ENCODE data around the gene SLX4IP. TPM values are rescaled to one million over a fixed set of nuclear protein-coding genes. Genes with fewer than 3 reads are reported as not detected.

SLX4IP gene
- total RNA-seq, 2 donors from 2014 or later, result 4.7 to 5.8 TPM

DNA sequence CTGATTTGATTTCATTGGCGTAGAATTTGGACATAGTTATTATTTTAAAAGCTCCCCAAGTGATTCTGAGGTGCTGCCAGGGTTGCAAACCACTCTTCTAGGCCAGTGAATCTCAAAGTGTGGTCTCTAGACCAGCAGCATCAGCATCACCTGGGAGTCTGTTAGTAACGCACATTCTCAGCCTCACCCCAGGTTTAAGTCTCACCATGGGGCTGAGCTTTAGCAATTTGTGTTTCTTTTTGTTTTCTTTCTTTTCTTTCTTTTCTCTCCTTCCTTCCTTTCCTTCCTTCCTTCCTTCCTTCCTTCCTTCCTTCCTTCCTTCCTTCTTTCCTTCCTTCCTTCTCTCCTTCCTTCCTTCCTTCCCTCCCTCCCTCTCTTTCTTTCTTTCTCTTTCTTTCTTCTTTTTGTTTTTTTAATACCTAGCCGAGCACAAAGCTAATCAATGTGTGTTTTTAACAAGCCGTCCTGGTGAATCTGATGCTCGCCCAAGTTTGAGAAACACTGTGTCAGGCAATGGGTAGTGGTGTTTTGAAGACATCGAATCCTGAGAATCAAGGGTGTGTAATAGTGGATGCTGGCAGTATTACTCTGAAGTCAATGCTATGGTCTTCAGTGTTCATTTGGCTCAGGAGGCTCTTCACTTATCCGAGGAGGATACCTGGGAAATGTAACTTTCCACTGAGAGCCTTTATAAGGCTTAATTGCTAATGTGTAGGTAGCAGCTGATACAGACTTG, 104.9 kb downstream of the SLX4IP start:
- Histone ChIP-seq H3K4me1 (ENCODE audit: control insufficient read depth in 1 of 2, low read depth in 2 of 2) (peaks cover 3 to 5% of the 10 kb centered on the region in 2 donors), H3K4me3 (no peak overlapping the region), H3K9me3 (no peaks in the 10 kb centered on the region), H3K27ac (no peak overlapping the region), H3K27me3 (replicated peaks; ENCODE audit: insufficient read depth) (no peaks in the 10 kb centered on the region), H3K36me3 (no peaks in the 10 kb centered on the region)
- TF ChIP-seq CTCF (IDR thresholded peaks at IDR 0.05), result no peak
- DNase-seq (ENCODE audit: low spot score) (no peak), ATAC-seq (ENCODE audit: insufficient number of reproducible peaks, low FRiP score, low read depth) (no peak)

DNA sequence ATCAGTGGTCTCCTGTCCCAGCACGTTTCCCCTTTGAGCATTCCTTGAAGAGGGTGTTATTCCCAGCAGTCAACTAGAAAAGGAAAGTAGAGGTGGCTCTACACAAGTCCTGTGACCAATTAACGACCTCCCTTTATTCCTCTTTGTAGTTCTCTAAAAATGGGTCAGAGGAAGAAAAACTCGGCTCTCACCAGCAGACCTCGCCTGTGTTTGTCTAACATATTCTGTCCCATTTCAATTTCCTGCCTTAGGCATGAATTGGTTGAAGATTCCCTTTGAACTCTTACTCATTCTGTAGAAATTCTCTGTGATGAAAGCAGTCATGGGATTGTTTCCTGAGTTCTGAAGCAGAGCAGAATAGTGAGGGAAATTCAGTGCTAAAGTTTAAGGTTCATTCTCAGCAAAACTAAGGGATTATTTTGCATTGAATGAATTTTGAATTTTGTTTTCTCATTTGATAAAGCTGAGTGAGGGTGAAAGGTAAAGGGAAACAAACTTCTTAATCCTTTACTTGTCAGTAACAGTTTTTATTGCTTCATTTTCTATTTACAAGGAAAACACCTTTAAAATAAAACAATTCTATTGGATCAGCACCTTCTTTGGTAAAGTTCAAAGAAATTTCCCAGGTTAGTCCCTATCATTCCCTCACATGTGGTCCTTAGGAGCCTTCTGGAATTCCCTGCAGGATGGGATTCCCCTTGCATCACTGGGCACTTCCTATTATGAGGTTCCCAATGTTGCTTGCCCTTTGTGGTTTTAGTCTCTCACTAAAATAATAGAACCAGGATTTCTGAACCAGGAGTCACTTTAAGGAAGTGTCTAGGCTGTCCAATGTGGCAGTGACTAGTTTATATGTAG, 105.8 kb downstream of the SLX4IP start:
- H3K4me1 ChIP-seq (ENCODE audit: control insufficient read depth in 1 of 2, low read depth in 2 of 2), result peaks cover 3 to 5% of the 10 kb centered on the region in 2 donors
- no peak overlapping the region for H3K4me3 ChIP-seq
- DNase-seq (ENCODE audit: low spot score) (no peak), ATAC-seq (ENCODE audit: insufficient number of reproducible peaks, low FRiP score, low read depth) (no peak)
- no peaks in the 10 kb centered on the region for H3K9me3 ChIP-seq
- H3K27ac ChIP-seq, result no peak overlapping the region
- no peaks in the 10 kb centered on the region for H3K36me3 ChIP-seq
- TF ChIP-seq CTCF (IDR thresholded peaks at IDR 0.05), result no peak
- no peaks in the 10 kb centered on the region for H3K27me3 ChIP-seq (replicated peaks; ENCODE audit: insufficient read depth)

DNA sequence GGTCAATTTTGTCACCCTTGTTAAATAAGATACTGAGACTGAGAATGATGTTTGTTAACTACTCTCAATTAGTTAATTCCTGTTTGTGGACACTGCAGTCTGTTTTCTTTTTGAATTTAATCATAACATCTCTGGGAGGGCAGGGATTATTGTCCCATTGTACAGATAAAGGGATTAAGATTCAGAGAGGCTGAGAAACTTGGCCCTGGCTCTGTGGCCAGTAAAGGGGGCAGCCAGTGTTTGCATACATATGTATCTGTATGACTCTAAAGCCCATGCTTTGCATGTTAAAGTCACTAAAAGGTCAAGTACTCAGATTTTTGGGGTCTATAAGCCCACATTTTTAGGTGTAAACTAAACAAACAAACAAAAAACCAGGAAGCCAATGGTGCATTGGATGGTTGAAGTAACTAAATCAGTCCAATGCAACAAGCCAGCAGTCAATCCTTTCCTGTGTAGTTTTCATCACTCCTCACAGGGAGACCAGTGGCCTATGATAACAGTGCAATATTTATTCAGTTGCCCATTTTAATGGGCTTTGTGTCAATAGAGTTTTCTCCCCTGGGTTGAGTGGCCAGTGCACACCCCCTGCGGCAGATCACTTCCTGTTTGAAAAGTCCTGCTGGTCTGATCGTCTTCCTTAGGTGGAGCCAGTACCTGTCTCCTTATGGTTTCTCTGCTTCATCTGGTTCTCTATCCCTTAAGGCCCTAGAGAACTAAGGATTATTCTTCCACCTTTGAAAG, 106.7 kb downstream of the SLX4IP start:
- Histone ChIP-seq H3K4me1 (ENCODE audit: control insufficient read depth in 1 of 2, low read depth in 2 of 2) (peaks cover 3 to 5% of the 10 kb centered on the region in 2 donors), H3K36me3 (no peaks in the 10 kb centered on the region), H3K27ac (no peak overlapping the region), H3K9me3 (no peaks in the 10 kb centered on the region), H3K27me3 (replicated peaks; ENCODE audit: insufficient read depth) (no peaks in the 10 kb centered on the region), H3K4me3 (no peak overlapping the region)
- TF ChIP-seq CTCF (IDR thresholded peaks at IDR 0.05), result no peak
- no peak for DNase-seq (ENCODE audit: low spot score)
- no peak for ATAC-seq (ENCODE audit: insufficient number of reproducible peaks, low FRiP score, low read depth)

GRCh38 chr20:10542442-10542841, 107.3 kb downstream of the SLX4IP start:
- ATAC-seq (ENCODE audit: insufficient number of reproducible peaks, low FRiP score, low read depth), result no peak
- H3K4me1 ChIP-seq (ENCODE audit: control insufficient read depth in 1 of 2, low read depth in 2 of 2), result peaks cover 3 to 5% of the 10 kb centered on the region in 2 donors
- TF ChIP-seq CTCF (IDR thresholded peaks at IDR 0.05), result no peak

DNA sequence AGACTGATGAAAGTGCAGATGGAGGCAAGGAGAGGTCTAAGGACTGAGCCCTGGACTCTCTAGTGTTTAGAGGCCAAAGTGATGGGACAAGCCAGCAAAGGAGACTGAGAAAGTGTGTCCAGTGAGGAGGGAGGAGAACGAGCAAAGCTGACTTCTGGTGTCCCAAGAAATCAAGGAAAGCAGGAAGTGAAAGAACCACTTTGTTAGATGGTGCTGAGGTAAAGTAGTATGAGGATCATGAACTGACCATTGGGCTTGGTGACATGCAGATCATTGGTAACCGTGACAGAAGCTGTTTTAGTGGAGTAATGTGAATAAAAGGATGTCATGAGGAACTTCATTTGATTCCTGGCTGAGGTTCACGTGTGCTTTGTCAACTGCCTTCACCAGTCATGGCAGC, 108.4 kb downstream of the SLX4IP start:
- Histone ChIP-seq H3K9me3 (no peaks in the 10 kb centered on the region), H3K36me3 (no peaks in the 10 kb centered on the region), H3K4me1 (ENCODE audit: control insufficient read depth in 1 of 2, low read depth in 2 of 2) (peaks cover 3 to 5% of the 10 kb centered on the region in 2 donors), H3K27ac (no peak overlapping the region), H3K4me3 (no peak overlapping the region), H3K27me3 (replicated peaks; ENCODE audit: insufficient read depth) (no peaks in the 10 kb centered on the region)
- ATAC-seq (ENCODE audit: insufficient number of reproducible peaks, low FRiP score, low read depth), result no peak
- no peak for TF ChIP-seq CTCF (IDR thresholded peaks at IDR 0.05)
- DNase-seq (ENCODE audit: low spot score), result no peak

More at GRCh38 chr20:10542442-10542841, 107.3 kb downstream of the SLX4IP start:
- no peaks in the 10 kb centered on the region for H3K9me3 ChIP-seq
- no peak overlapping the region for H3K27ac ChIP-seq
- no peaks in the 10 kb centered on the region for H3K36me3 ChIP-seq
- no peak for DNase-seq (ENCODE audit: low spot score)
- no peak overlapping the region for H3K4me3 ChIP-seq
- no peaks in the 10 kb centered on the region for H3K27me3 ChIP-seq (replicated peaks; ENCODE audit: insufficient read depth)
